OCI-LY1 (cell line): Measurements from ENCODE around the gene SUMO1.

Experiments
- H2AFZ ChIP-seq: fragments of 200-600 bp; sonication (generic), shearing (Covaris generic); 2 replicates; pipeline ENCODE4 v1.6.0; 2014; ENCODE audit warnings: antibody characterized with exemption, mild to moderate bottlenecking, low read length
- H3F3A ChIP-seq: fragments of 200-600 bp; sonication (generic), shearing (Covaris generic); 2 replicates; pipeline ENCODE4 v1.6.0; 2014; ENCODE audit warnings: mild to moderate bottlenecking, antibody characterized with exemption, low read length, moderate library complexity; ENCODE audit not compliant: insufficient read depth
- H3K27ac ChIP-seq: fragments of 200-600 bp; sonication (generic); 2 replicates; pipeline ENCODE4 v1.5.1; 2014; ENCODE audit warnings: low read length, mixed run types, mild to moderate bottlenecking, low read depth; ENCODE audit not compliant: poor library complexity, severe bottlenecking
- H3K27me3 ChIP-seq: fragments of 200-600 bp; sonication (generic); 2 replicates; pipeline ENCODE4 v1.6.0; 2014; ENCODE audit warnings: antibody characterized with exemption, mild to moderate bottlenecking, low read length, moderate library complexity; ENCODE audit not compliant: insufficient read depth
- H3K36me3 ChIP-seq: fragments of 200-600 bp; sonication (generic); 2 replicates; pipeline ENCODE4 v1.6.1; 2014; ENCODE audit warnings: mild to moderate bottlenecking, antibody characterized with exemption, low read length, moderate library complexity, mixed read lengths; ENCODE audit not compliant: insufficient read depth
- H3K4me1 ChIP-seq: fragments of 200-600 bp; sonication (generic); 2 replicates; pipeline ENCODE4 v1.5.1; 2014; ENCODE audit warnings: mild to moderate bottlenecking, low read length, moderate library complexity; ENCODE audit not compliant: insufficient read depth, severe bottlenecking
- H3K4me2 ChIP-seq: fragments of 200-600 bp; sonication (generic), shearing (Covaris generic); 2 replicates; pipeline ENCODE4 v1.6.1; 2014; ENCODE audit warnings: low read length
- H3K4me3 ChIP-seq: fragments of 200-600 bp; sonication (generic); 2 replicates; pipeline ENCODE4 v1.5.1; 2014; ENCODE audit warnings: low read length, low read depth, mild to moderate bottlenecking, mixed read lengths; ENCODE audit not compliant: poor library complexity, severe bottlenecking
- H3K79me2 ChIP-seq: fragments of 200-600 bp; shearing (Covaris generic); 2 replicates; pipeline ENCODE4 v1.6.1; 2016; ENCODE audit warnings: mixed run types, low read length, mixed read lengths; ENCODE audit not compliant: insufficient read depth
- H3K9ac ChIP-seq: fragments of 200-600 bp; sonication (generic), shearing (Covaris generic); 2 replicates; pipeline ENCODE4 v1.6.1; 2014; ENCODE audit warnings: mild to moderate bottlenecking, low read length, mixed read lengths
- H3K9me2 ChIP-seq: fragments of 200-600 bp; sonication (generic), shearing (Covaris generic); 2 replicates; pipeline ENCODE4 v1.6.1; 2014; ENCODE audit warnings: low read depth, mild to moderate bottlenecking, low read length, mixed read lengths
- H3K9me3 ChIP-seq: fragments of 200-600 bp; shearing (Covaris generic); 2 replicates; pipeline ENCODE4 v1.6.1; 2014; ENCODE audit warnings: low read length, mixed read lengths
- H4K20me1 ChIP-seq: fragments of 200-600 bp; sonication (generic), shearing (Covaris generic); 2 replicates; pipeline ENCODE4 v1.6.0; 2016; ENCODE audit warnings: mild to moderate bottlenecking, low read length; ENCODE audit not compliant: insufficient read depth
- EZH2 ChIP-seq: fragments of 200-600 bp; sonication (generic), shearing (Covaris generic); IDR thresholded peaks from 2 replicates; pipeline ENCODE4 v1.8.0; 2017; ENCODE audit warnings: borderline replicate concordance, mixed run types, mild to moderate bottlenecking, antibody characterized with exemption, low read length, moderate library complexity, mixed read lengths
- TF ChIP-seq, protein P1 (sequence below): fragments of 200-600 bp; sonication (generic), shearing (Covaris generic); IDR thresholded peaks from 2 replicates; pipeline ENCODE4 v1.5.1; 2017; ENCODE audit warnings: mild to moderate bottlenecking, antibody characterized with exemption, low read length, moderate library complexity, mixed read lengths

Gene SUMO1

DNA sequence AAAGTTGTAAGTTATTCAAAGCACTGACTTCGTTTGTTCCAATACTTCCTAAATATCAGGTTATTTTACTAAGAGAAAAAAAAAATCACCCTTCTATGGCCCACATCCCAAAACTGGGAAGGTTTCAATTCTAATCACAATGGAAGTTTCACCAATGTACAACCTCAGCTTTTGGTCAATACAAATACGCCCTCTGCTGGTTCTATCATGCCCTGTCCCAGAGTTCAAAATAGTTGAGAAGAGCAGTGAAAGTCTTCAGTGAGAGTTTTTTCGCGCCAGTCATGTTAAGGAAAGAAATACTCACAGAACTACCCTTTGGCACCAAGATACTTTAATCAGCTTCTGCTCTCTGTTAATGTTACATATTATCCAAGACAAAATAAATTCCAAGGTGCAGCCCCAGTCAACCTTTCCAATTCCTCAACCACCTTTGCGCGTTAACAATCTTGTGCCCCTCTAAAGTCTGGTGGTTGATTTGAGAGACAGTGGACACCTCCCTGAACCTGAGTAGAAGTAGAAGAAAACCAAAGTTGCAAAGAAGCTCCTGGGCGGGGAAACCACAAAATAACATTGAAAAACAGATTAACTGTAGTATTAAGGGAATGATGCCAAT, 59.9 kb downstream of the SUMO1 start:
- Histone ChIP-seq H3K4me3 (no peak overlapping the region), H3K4me1 (no peaks in the 10 kb centered on the region), H4K20me1 (no peaks in the 10 kb centered on the region), H3K9me3 (no peaks in the 10 kb centered on the region), H3K4me2 (no peak overlapping the region), H3K27me3 (no peaks in the 10 kb centered on the region), H2AFZ (no peak overlapping the region), H3K27ac (no peak overlapping the region), H3F3A (no peaks in the 10 kb centered on the region), H3K9me2 (no peaks in the 10 kb centered on the region), H3K9ac (no peak overlapping the region), H3K79me2 (no peaks in the 10 kb centered on the region), H3K36me3 (no peaks in the 10 kb centered on the region)
- no peak for TF ChIP-seq EZH2
- TF ChIP-seq, protein P1, sequence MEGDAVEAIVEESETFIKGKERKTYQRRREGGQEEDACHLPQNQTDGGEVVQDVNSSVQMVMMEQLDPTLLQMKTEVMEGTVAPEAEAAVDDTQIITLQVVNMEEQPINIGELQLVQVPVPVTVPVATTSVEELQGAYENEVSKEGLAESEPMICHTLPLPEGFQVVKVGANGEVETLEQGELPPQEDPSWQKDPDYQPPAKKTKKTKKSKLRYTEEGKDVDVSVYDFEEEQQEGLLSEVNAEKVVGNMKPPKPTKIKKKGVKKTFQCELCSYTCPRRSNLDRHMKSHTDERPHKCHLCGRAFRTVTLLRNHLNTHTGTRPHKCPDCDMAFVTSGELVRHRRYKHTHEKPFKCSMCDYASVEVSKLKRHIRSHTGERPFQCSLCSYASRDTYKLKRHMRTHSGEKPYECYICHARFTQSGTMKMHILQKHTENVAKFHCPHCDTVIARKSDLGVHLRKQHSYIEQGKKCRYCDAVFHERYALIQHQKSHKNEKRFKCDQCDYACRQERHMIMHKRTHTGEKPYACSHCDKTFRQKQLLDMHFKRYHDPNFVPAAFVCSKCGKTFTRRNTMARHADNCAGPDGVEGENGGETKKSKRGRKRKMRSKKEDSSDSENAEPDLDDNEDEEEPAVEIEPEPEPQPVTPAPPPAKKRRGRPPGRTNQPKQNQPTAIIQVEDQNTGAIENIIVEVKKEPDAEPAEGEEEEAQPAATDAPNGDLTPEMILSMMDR: peak; percentile 85

DNA sequence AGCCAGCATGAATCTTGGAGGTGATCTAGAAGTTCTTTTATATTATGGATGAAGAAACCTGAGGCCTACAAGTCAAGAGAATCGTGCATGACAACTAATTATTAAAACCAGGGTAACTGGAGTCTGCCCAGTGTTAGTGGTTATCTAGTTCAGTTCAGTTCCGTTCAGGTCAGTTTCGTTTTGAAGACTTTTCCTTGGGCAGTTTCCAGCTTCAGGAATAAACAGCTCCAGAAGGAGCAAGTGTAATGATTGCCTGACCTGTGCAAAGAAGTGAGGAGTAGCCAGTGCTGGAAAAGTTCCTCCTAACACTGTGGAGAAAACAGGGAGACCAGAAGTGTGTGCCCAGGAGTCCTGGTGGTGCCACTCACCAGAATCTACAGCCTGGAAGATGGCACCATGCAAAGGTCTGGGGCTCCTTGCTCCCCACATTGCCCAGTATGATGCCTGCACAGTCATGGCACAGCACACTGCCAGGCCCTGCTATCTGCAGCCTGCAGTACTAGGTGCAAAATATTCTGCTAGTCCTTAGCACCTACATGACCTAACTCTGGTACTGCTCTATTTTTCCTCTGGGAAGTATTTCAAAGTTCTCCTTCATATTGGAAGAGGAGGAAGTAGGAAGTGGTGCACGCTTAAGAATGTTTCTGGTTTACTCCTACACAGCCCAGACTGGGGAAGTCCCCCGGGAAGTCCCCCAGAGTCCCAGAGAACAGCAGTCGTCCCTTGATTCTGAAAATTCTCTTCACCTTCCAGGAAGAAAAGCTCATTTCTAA, 65.8 kb downstream of the SUMO1 start:
- Histone ChIP-seq H3K4me2 (no peak overlapping the region), H3K36me3 (no peaks in the 10 kb centered on the region), H3K27me3 (no peaks in the 10 kb centered on the region), H3K9ac (no peak overlapping the region), H3F3A (no peaks in the 10 kb centered on the region), H2AFZ (no peak overlapping the region), H3K79me2 (no peaks in the 10 kb centered on the region), H3K9me3 (no peaks in the 10 kb centered on the region), H3K9me2 (no peaks in the 10 kb centered on the region), H3K4me3 (no peak overlapping the region), H4K20me1 (no peaks in the 10 kb centered on the region), H3K4me1 (no peaks in the 10 kb centered on the region), H3K27ac (no peak overlapping the region)
- TF ChIP-seq EZH2: no peak

DNA sequence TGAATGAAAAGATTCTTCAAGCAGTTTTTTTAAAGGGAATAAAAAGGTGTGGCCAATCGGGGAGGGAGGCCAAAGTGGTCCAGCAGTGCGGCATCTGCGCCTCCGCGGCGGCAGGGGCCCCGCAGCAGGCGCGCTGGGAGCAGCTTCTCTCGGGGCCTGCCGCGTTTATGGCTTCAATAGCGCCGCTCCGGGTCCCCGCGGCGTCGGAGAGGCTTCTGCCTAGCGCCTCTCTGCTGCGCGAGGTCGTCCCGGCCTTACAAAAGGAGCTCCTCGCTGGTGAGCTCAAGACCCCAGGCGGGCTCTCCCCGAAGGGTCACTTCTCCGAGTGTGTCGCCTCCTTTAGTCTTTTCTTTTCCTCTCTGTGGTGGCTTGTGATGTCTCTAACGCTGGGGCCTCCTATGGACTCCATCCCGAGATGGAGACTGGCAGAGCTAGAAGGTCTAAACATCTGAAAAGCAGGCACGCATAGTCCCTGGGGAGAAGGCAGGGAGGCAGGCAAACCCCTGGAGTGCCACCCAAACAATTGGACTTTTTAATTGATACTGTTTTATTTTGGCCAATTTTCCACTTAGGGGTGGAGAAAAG, 67.1 kb downstream of the SUMO1 start:
- Histone ChIP-seq H3F3A (no peaks in the 10 kb centered on the region), H3K9ac (no peak overlapping the region), H3K4me1 (no peaks in the 10 kb centered on the region), H2AFZ (no peak overlapping the region), H3K9me3 (no peaks in the 10 kb centered on the region), H3K36me3 (no peaks in the 10 kb centered on the region), H4K20me1 (no peaks in the 10 kb centered on the region), H3K27ac (no peak overlapping the region), H3K27me3 (no peaks in the 10 kb centered on the region), H3K4me2 (no peak overlapping the region), H3K4me3 (no peak overlapping the region), H3K79me2 (no peaks in the 10 kb centered on the region), H3K9me2 (no peaks in the 10 kb centered on the region)
- TF ChIP-seq, protein P1: no peak
- TF ChIP-seq EZH2: no peak
